Glutamatergic neuron (in vitro differentiated cells): ENCODE results near the gene FBLN2. TPM values are rescaled to one million over a fixed set of nuclear protein-coding genes. Genes with fewer than 3 reads are reported as not detected.
"Not testable (repeated sequence)": the region's sequence is repeated elsewhere in the genome, so short reads cannot be mapped to it uniquely, and the experiment has no call there.

Experiments used
- DNase-seq: peaks from one replicate; pipeline ENCODE4 v3.0.0; 2022
- H3K27ac Mint-ChIP-seq: one replicate; pipeline ENCODE4 v1.8.0; 2020; ENCODE audit warnings: mild to moderate bottlenecking, mixed read lengths, inconsistent platforms; ENCODE audit not compliant: unreplicated experiment
- H3K27me3 Mint-ChIP-seq: one replicate; pipeline ENCODE4 v1.8.0; 2020; ENCODE audit warnings: mild to moderate bottlenecking, moderate library complexity, mixed read lengths, inconsistent platforms; ENCODE audit not compliant: unreplicated experiment
- H3K36me3 Mint-ChIP-seq: one replicate; pipeline ENCODE4 v1.8.0; 2020; ENCODE audit warnings: mild to moderate bottlenecking, mixed read lengths, inconsistent platforms; ENCODE audit not compliant: unreplicated experiment
- H3K4me1 Mint-ChIP-seq: one replicate; pipeline ENCODE4 v1.8.0; 2020; ENCODE audit warnings: mild to moderate bottlenecking, low read depth, mixed read lengths, inconsistent platforms; ENCODE audit not compliant: unreplicated experiment
- H3K4me3 Mint-ChIP-seq: one replicate; pipeline ENCODE4 v1.8.0; 2020; ENCODE audit warnings: mild to moderate bottlenecking, mixed read lengths, inconsistent platforms; ENCODE audit not compliant: unreplicated experiment
- H3K9me3 Mint-ChIP-seq: one replicate; pipeline ENCODE4 v1.8.0; 2020; ENCODE audit warnings: mild to moderate bottlenecking, moderate library complexity, mixed read lengths, inconsistent platforms; ENCODE audit not compliant: unreplicated experiment
- CTCF ChIP-seq: fragments of 200-600 bp; sonication (generic); IDR thresholded peaks from one replicate; pipeline ENCODE4 v1.5.0; 2021; ENCODE audit not compliant: partially characterized antibody, unreplicated experiment
- total RNA-seq: library from RNA; stranded (reverse); fragmentation: NEBNext Ultra II Directional; extraction: Animal tissue kit (Norgen Biotek cat#: 25700); gene quantifications from one replicate; pipeline ENCODE4 v1.2.1, GENCODE V29; 2021; ENCODE audit not compliant: unreplicated experiment

The FBLN2 gene
- total RNA-seq, 1 donor from 2014 or later, result 2.1 TPM

GRCh38 chr3:13521309-13521708 lies 27.6 kb upstream of the FBLN2 start:
- no peak for DNase-seq
- Mint-ChIP-seq H3K36me3 (peaks cover 15% of the 10 kb centered on the region), H3K27ac (no peak overlapping the region), H3K27me3 (peaks cover 5% of the 10 kb centered on the region), H3K4me3 (no peak overlapping the region), H3K4me1 (no peaks in the 10 kb centered on the region), H3K9me3 (no peaks in the 10 kb centered on the region)
- TF ChIP-seq CTCF, result no peak

GRCh38 chr3:13521749-13522148 lies 27.2 kb upstream of the FBLN2 start:
- not testable (repeated sequence) for DNase-seq, H3K4me1 Mint-ChIP-seq, H3K27ac Mint-ChIP-seq, H3K4me3 Mint-ChIP-seq, H3K27me3 Mint-ChIP-seq, H3K9me3 Mint-ChIP-seq
- peaks cover 15% of the 10 kb centered on the region for H3K36me3 Mint-ChIP-seq

GRCh38 chr3:13522236-13522635 lies 26.7 kb upstream of the FBLN2 start:
- Mint-ChIP-seq H3K4me1 (no peaks in the 10 kb centered on the region), H3K36me3 (peaks cover 15% of the 10 kb centered on the region), H3K4me3 (no peak overlapping the region), H3K27ac (no peak overlapping the region), H3K27me3 (peaks cover 5% of the 10 kb centered on the region), H3K9me3 (no peaks in the 10 kb centered on the region)
- TF ChIP-seq CTCF, result no peak
- DNase-seq, result no peak

- Mint-ChIP-seq H3K4me1 (no peaks in the 10 kb centered on the region), H3K36me3 (peaks cover 15% of the 10 kb centered on the region), H3K9me3 (peaks cover 2% of the 10 kb centered on the region), H3K27me3 (peaks cover 14% of the 10 kb centered on the region), H3K27ac (no peak overlapping the region), H3K4me3 (no peak overlapping the region)
- TF ChIP-seq CTCF, result no peak
- DNase-seq, result no peak
Measured at GRCh38 chr3:13524979-13525669, 23.8 kb upstream of the FBLN2 start.

- DNase-seq, result no peak
- Mint-ChIP-seq H3K9me3 (peaks cover 2% of the 10 kb centered on the region), H3K4me3 (no peak overlapping the region), H3K27me3 (peaks cover 14% of the 10 kb centered on the region), H3K36me3 (peaks cover 15% of the 10 kb centered on the region), H3K4me1 (no peaks in the 10 kb centered on the region), H3K27ac (peak overlapping the region; percentile 1)
- TF ChIP-seq CTCF, result no peak
Measured at GRCh38 chr3:13525827-13526625, 22.9 kb upstream of the FBLN2 start.
